GM21576 (cell line): ENCODE data around the gene FKBP1B.
"Not testable (repeated sequence)": the region's sequence is repeated elsewhere in the genome, so short reads cannot be mapped to it uniquely, and the experiment has no call there.

Experiments used
- ATAC-seq: cut with Tn5 transposase; IDR thresholded peaks from one replicate; pipeline ENCODE4 v1.9.1; 2021; ENCODE audit warnings: mild to moderate bottlenecking, moderate library complexity; ENCODE audit not compliant: unreplicated experiment

FKBP1B gene

GRCh38 chr2:24100732-24101131, 51.2 kb downstream of the FKBP1B start:
- ATAC-seq: not testable (repeated sequence)

GRCh38 chr2:24101992-24102391, 52.5 kb downstream of the FKBP1B start:
- no peak for ATAC-seq

GRCh38 chr2:24102677-24103076, 53.1 kb downstream of the FKBP1B start:
- no peak for ATAC-seq

- ATAC-seq: no peak
Observed at GRCh38 chr2:24104110-24104650, 54.6 kb downstream of the FKBP1B start.

DNA sequence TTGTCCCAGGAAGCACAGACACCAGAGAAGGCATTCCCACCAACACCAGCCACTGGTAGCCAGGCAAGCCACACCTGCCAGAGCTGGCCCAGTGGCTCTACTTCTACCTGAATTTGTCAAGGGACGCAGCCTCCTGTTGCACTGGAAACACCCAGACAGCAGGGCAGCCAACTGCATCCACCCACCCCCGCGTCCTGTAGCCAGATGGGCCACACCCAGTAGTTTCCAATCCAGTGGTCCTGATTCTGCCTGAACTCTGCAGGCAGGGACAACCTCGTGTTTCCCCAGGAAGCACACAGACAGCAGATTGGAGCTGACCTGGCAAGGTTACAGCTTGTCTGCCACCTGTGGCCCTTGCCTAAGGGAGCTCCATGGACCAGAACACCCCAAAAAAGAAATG, 55.4 kb downstream of the FKBP1B start:
- ATAC-seq: no peak

- no peak for ATAC-seq
Observed at GRCh38 chr2:24105816-24106215, 56.3 kb downstream of the FKBP1B start.

GRCh38 chr2:24106786-24107185, 57.2 kb downstream of the FKBP1B start:
- ATAC-seq: no peak

DNA sequence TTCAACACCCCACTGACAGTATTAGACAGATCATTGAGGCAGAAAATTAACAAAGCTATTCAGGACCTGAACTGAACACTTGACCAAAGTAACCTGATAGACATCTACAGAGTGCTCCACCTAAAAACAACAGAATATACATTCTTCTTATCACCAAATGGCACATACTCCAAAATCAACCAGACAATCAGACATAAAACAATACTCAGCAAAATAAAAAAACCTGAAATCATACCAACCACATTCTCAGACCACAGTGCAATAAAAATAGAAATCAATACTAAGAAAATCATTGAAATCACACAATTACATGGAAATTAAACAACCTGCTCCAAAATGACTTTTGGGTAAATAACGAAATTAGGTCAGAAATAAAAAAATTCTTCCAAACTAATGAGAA, 57.8 kb downstream of the FKBP1B start:
- ATAC-seq: no peak

DNA sequence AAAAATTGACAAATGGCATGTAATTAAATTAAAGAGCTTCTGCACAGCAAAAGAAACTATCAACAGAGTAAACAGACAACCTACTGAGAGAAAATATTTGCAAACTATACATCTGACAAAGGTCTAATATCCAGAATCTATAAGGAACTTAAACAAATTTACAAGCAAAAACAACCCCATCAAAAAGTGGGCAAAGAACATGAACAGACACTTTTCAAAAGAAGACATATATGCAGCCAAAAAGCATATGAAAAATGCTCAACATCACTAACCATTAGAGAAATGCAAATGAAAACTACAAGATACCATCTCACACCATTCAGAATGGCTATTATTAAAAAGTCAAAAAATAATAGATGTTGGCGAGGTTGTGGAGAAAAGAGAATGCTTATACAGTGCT, 59.9 kb downstream of the FKBP1B start:
- ATAC-seq: not testable (repeated sequence)

DNA sequence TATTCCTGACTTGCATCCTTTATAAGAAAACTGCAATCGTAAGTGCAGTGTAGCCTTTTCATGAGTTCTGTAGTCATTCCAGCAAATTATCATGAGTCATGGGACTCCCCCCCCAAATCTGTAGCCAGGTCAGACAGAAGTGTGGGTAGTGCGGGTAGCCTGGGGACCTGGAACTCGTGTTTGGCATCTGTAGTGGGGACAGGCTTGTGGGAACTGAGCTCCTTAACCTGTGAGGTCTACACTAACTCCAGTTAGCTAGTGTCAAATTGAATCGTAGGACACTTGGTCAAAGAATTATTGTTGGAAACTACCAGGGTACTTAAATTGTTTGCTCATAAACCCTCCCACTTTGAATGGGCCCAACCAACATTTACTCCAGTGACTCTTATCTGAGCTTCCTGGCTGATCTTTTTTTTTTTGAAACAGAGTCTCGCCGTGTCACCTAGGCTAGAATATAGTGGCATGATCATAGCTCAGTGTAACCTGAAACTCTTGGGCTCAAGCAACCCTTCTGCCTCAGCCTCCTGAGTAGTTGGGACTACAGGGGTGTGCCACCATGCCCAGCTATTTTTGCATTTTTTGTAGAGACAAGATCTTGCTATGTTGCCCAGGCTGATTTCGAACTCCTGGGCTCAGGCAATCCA, 61.2 kb downstream of the FKBP1B start:
- no peak for ATAC-seq

DNA sequence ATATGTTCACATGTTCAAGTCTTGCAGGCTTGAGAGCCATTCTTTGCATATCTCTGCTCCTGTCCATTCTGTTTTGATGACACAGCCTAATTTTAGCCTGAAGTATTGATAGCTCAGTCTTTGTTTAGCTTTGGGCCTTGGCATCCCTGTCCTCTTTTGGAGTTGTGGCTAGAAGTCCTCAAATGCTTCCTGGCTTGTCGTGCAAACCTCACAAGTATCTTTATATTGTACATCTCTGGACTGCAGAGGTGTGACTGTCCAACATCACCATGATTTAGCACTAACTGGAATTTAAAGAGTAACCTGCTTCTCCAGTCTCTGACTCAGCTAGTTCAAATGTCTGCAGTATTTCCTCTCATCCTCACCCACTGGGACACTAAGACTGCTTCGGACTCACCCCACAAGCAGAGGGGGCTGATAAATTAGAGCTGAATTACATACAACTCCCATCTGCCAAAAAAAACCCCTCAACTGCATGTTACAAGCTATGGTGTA, 61.9 kb downstream of the FKBP1B start:
- no peak for ATAC-seq
